IPS DF 4.7 (cell line): ENCODE data around the gene GBP1.
"Not testable (repeated sequence)": the region's sequence is repeated elsewhere in the genome, so short reads cannot be mapped to it uniquely, and the experiment has no call there.

ENCODE experiments used
- DNase-seq: peaks from one replicate; pipeline ENCODE4 v3.0.0-alpha.2; 2013; ENCODE audit warnings: low spot score; ENCODE audit errors: extremely low read depth

GBP1 gene

DNA sequence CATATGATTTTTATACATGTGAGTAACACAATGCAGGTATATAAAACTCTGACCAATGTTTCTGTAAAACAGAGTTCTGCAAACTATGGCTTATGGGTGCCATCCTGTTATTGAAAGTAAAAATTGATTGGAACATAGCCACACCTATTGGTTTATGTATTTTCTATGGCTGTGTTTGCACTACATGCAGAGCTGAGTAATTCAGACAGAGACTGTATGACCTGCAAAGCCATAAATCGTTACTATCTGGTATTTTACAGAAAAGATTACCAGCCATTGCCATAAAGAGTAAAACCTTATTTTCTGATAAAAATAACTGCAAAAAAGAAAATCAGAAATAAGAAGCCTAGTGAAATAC is 13.1 kb downstream of the GBP1 start:
- DNase-seq, result no peak

DNA sequence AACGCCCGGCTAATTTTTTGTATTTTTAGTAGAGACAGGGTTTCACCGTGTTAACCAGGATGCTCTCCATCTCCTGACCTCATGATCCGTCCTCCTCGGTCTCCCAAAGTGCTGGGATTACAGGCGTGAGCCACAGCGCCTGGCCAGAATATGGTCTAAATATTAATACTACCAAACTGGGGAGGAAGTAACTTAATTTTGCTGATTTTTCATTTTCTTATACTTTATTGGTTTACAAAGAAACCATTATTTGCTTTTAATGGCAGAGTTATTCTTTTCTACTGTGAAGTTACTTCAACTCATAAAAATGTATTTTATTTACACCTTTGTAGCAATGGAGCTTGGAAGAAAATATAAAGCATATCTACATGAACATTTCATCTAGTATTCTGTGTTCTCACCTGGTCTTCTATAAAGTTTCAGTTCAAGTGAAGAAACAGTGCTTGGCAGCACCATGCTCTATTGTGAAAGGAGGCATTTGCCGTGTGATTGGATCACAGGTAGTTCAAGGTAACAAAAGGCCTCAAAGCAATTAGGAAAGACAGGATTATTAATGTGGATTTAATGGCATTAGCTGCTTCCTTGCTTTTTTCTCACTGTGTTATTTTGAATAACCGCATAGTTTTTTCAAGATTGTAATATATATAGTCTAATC is 13.6 kb downstream of the GBP1 start:
- DNase-seq, result no peak

GRCh38 chr1:89050649-89051033 is 14.4 kb downstream of the GBP1 start:
- no peak for DNase-seq

DNA sequence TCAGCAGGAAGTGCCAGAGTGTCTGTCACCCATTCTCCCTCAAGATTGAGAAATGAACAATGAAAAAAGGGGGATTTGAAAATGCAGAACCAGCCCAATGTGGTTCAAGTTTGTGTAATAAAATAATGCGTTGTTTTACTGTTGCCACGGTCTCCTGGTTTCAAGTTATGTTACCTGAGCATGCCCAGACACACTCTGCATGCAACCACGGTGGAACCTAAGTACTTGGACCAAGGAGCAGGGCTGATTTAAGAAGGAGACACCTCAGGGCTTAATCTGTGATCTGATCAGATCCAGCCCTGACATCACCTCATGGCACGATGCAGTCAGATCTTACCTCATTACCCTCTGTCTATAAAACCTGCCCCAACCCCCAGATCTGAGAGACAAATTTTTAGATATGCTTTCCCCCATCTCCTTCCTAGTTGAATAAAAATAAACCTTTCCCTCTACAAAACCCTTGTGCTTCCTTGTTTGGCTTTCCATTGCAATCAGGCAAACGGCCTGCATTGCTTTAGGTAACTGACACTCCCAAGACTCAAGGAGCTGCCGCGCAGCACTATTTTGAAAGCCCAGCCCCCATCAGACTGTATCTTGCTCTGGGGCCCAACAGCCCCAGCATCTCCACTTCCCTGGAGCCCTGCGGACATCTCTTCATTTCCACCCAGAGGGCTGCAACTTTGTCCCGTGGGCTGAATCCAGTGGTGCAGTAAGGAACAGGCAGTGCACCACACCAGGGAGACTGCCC is 14.9 kb downstream of the GBP1 start:
- DNase-seq, result not testable (repeated sequence)

GRCh38 chr1:89049187-89049586 is 15.8 kb downstream of the GBP1 start:
- DNase-seq, result not testable (repeated sequence)

GRCh38 chr1:89047734-89048133 is 17.3 kb downstream of the GBP1 start:
- no peak for DNase-seq

DNA sequence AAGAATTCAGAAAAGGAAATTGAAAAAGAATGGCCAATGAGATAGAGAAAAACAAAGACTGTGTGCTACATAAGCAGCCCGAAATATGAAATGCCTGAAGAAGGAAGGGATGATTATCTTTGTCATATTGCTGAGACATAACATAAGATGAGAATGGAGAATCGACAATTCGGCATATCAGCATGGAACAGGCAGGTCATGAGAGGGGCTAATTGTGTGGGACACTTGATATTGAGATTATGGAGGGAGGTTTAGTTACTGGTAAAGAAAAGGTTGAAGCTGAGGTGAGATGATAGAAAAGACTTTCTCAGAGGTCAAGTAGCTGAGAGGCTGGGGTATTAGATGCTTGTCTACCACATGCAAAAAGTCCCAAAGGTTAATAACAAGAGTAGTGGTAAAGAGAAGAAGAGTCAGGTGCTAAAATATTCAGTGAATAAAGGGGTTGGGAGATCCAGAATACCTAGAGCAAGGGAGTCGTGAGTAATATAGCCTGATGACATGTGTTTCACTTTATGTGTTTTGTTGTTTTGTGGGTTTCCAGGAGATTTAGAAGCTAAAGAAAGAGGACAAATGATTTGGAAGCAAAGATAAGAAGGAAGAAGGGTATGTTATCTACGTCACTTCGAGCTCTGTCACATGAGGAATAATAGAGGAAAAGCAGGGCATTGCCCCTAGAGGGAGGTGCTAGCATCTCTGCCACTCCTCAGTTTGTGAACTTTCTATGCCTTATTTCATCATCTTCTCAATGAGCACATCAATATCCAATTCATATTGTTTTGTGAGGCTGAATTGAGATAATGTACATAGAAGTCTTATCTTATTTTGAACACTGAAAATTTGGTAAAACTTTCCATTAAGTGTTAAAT is 18.5 kb downstream of the GBP1 start:
- not testable (repeated sequence) for DNase-seq

DNA sequence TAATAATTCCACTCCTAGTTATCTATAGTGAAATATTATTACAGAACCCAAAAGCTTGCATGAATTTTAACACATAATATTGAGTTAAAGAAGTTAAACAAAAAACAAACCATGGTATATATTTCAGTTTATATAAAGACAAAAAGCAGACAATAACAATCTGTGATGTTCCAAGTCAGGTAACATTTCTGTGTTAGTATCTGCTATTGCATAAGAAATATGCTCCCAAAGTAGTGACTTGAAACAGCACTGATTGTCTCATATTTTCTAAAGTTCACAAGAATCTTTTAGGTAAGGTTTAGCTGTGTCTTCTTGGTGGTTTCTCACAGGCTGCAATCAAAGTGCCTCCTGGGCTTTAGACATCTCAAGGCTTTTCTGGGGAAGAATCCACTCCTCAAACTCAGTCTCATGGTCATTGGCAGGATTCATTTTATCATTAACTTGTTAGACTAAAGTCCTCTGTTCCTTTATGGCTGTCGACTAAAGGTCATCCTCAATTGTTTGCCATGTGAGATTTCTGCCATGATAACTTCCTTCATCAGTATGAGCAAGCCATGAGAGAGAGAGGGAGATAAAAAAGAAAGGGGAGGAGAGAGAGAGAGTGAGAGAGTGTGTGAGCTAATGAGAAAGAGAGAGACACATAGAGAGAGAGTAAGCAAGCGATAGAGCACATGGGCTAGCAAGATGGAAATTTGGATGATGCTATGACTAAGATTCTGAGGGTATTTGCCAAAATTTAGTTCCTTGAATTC is 19.9 kb downstream of the GBP1 start:
- DNase-seq, result no peak

- DNase-seq, result no peak
These were observed 21.1 kb downstream of the GBP1 start for GRCh38 chr1:89043940-89044339.

DNA sequence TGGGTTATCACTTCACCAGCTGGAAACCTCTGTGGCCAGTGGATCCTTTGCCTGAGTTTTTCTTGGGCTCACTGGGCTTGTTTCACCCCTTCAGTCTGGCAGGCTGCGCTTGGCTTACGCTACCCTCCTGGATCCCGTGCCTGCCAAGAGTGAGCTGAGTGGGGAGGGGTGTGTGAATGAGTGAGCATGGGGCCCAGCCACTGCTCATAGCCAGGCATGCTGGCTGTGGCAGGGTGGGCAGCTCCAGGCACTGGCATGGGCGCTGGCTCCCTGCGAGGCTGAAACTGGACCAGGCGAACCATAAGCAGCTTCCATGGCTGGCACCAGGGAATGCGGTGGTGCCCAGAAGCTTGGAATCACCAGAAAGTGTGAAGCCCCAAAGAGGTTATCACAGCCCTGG is 22.5 kb downstream of the GBP1 start:
- DNase-seq, result no peak

GRCh38 chr1:89041721-89042120 is 23.3 kb downstream of the GBP1 start:
- DNase-seq, result no peak

- DNase-seq, result no peak
These were observed 23.8 kb downstream of the GBP1 start for GRCh38 chr1:89041119-89041641.

DNA sequence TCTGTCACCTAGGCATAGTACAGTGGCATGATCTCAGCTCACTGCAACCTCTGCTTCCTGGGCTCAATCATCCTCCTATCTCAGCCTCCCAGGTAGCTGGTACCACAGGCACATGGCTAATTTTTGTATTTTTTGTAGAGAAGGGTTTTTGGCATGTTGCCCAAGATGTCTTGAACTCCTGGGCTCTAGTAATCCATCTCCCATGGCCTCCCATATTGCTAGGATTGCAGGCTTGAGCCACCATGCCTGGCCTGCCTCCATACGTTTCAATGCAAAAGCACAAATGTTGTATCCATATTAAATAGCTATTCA is 24.7 kb downstream of the GBP1 start:
- no peak for DNase-seq

GRCh38 chr1:89037186-89037585 is 27.8 kb downstream of the GBP1 start:
- DNase-seq, result no peak

- no peak for DNase-seq
These were observed 29.9 kb downstream of the GBP1 start for GRCh38 chr1:89035080-89035479.

DNA sequence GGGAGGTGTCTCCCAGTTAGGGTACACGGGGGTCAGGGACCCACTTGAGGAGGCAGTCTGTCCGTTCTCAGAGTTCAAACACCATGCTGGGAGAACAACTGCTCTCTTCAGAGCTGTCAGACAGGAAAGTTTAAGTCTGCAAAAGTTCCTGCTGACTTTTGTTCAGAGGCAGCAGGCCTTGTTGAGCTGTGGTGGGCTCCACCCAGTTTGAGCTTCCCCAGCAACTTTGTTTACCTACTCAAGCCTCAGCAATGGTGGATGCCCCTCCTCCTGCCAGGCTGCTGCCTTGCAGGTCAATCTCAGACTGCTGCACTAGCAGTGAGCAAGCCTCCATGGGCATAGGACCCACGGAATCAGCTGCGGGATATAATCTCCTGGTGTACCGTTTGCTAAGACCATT is 31.0 kb downstream of the GBP1 start:
- DNase-seq, result not testable (repeated sequence)

DNA sequence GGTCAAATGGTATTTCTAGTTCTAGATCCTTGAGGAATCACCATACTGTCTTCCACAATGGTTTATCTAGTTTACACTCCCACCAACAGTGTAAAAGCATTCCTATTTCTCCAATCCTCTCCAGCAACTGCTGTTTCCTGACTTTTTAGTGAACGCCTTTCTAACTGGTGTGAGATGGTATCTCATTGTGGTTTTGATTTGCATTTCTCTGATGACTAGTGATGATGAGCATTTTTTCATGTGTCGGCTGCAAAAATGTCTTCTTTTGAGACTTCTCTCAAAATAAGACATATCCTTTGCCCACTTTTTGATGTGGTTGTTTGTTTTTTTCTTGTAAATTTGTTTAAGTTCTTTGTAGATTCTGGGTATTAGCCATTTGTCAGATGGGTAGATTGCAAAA is 36.0 kb downstream of the GBP1 start:
- DNase-seq, result not testable (repeated sequence)

- DNase-seq, result no peak
These were observed 39.1 kb downstream of the GBP1 start for GRCh38 chr1:89025928-89026327.

DNA sequence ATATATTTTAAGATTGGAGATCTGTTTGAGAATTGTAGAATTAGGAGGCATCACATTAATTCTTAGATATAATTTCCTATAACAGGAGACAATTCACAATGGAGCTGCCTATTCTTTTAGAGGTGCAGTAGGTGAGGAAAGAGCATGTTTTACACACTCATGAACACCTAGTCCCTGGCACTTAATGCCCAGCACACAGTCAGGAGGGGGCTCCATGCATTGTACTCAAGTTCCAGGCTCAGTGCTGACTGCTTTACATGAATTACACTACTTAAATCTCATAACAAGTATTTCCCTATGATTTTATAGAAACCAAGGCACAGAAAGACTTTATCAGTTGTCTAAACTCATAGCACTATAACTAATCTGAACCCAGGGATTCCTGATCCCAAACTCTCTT is 42.0 kb downstream of the GBP1 start:
- no peak for DNase-seq

- no peak for DNase-seq
These were observed 42.6 kb downstream of the GBP1 start, which contains the start of gene GBP3 for GRCh38 chr1:89022167-89022959. Gene GBP3, minus strand, starts transcription at chr1:89022866. Its CDS starts 2,145 bp downstream, at chr1:89020721.

DNA sequence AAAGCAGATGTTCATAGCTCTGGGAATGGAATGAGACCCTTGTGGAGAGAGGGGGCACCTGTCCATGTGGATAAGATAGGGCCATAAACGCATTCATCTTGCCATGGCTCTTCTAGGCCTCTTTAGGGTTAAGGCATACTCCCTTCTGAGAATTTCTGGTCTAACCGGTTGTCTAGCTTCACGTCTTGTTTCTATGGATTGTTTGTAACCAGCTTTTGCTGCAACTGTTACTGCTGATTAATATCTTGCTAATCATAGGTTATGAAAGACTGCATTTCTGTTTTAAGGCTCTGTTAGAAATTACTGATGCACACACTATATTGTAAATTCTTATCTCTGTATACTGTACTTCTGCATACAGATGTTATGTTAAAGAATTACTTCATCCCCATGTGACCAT is 46.7 kb downstream of the GBP1 start:
- DNase-seq, result not testable (repeated sequence)
